Astrocyte of the cerebellum (primary cell): ENCODE data around the gene LHX5.

Experiments
- DNase-seq: peaks from one replicate; pipeline ENCODE4 v3.0.0-alpha.2; 2011; ENCODE audit warnings: low read depth
- H3K4me3 ChIP-seq: 2 replicates; pipeline ENCODE4 v1.5.1; 2011; ENCODE audit warnings: mild to moderate bottlenecking, low read depth, low read length, moderate library complexity
- CTCF ChIP-seq: IDR thresholded peaks from 2 replicates; pipeline ENCODE4 v1.5.1; 2012; ENCODE audit warnings: low read length, low read depth, moderate library complexity, mild to moderate bottlenecking; ENCODE audit errors: missing control alignments
- in situ Hi-C: cut with HindIII; loops from 2 replicates; pipeline ENCODE4 v1.10.0; 2017; ENCODE audit warnings: low sequenced_read_pairs

The LHX5 gene

DNA sequence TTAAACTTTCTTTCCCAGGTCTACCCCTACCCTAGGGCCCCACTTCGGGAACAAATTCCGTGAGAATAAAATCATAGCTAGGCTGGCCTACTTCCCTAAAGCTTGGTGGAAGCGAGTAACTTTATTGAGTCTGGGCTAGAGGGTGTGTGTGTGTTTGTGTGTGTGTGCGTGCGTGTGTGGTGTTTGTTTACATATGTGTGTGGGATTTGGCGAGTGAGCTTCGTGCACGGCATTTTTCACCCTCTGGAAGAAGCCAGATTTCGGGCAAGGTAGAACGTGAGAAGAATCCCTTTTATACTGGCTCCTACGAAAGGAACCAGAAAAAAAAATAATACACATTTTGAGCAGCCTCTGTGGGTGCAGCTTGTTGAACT is 7.5 kb upstream of the LHX5 start:
- in situ Hi-C loops: no loop called here
- no peak overlapping the region for H3K4me3 ChIP-seq
- TF ChIP-seq CTCF: no peak
- DNase-seq: no peak

DNA sequence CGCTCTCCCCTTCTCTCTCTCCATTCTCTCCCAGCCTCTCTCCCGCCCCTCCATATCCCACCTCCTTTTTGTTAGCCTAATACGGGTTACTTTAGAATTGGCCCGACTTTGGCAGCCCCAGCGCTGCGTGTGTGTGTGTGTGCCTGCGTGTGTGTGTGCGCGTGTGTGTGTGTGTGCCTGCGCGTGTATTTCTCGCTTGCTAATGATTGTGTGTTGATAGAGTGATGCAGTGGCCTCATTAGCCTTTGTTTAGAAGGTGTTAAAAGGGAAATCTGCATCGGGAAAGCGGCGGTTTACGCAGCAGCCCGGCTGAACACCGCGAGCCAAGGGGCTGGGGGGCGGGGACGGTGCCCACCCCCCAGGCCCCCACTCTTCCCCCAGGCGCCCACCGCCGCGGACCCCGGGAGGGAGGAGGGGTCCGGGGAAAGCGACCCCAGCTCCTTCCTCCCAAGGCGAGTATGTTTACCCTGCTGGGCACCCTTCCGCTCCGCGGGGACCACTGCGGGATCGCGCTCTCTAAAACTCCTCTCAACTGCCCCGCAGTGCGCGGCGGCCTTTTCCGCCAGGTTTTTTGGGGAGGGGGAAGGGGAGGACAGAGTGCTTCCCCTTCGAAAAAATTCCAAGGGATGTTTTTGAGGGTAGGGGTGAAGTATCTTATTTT is 6.8 kb upstream of the LHX5 start:
- in situ Hi-C loops: no loop called here
- no peak for TF ChIP-seq CTCF
- no peak for DNase-seq
- no peak overlapping the region for H3K4me3 ChIP-seq

- TF ChIP-seq CTCF: no peak
- no peak for DNase-seq
- no peak overlapping the region for H3K4me3 ChIP-seq
- in situ Hi-C loops: no loop called here
These were observed 6.2 kb upstream of the LHX5 start for GRCh38 chr12:113477842-113478215.

- no peak overlapping the region for H3K4me3 ChIP-seq
- no peak for DNase-seq
- in situ Hi-C loops: no loop called here
- TF ChIP-seq CTCF: no peak
These were observed 5.6 kb upstream of the LHX5 start for GRCh38 chr12:113477171-113477841.

- no peak for TF ChIP-seq CTCF
- DNase-seq: no peak
- in situ Hi-C loops: no loop called here
- no peak overlapping the region for H3K4me3 ChIP-seq
These were observed 4.7 kb upstream of the LHX5 start for GRCh38 chr12:113476176-113476986.

DNA sequence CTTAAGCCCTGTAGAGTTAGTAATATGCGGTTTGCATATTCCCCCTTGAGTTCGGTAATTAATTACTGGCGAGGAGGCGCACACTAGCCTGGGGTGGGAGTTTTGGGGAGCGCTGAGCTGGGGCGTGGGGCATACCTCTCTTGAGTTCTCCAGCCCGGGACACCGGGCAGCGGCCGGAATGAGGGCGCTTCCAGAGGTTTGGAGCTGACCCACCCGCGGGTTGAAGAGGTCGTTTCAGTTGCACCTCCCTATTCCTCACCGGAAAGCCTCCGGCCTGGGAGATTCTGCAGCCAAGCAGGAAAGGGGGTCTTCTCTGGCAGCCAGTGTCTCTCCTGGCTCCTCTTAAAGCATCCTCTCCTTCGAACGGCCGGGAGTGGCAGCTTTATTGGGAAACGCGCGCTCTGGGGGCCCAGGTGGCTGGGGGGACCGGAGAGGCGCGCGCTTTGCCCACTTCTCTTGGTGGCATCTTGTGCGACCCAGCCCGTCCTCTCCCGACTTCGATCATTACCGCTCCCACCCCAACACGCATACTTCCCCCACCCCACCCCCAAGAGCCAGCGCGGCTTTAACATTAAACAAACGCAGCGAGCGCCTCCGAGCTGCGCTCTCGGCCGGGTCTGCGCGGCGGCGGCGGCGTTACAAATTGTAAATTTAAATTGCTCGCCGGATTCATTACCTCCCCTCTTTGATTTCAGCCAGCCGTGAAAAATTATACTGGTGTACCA is 3.9 kb upstream of the LHX5 start:
- in situ Hi-C loops: no loop called here
- DNase-seq: no peak
- no peak for TF ChIP-seq CTCF
- H3K4me3 ChIP-seq: no peak overlapping the region
